NK-92 (cell line): ENCODE measurements around the gene MXI1.
"Not testable (repeated sequence)": the region's sequence is repeated elsewhere in the genome, so short reads cannot be mapped to it uniquely, and the experiment has no call there.

Experiments used
- DNase-seq: peaks from one replicate; lab custom pipeline; 2025; ENCODE audit not compliant: unreplicated experiment; lab: John Stamatoyannopoulos, UW

The MXI1 gene

GRCh38 chr10:110237894-110238480 lies 30.6 kb downstream of the MXI1 start:
- no peak for DNase-seq

- DNase-seq: no peak
These were observed 32.5 kb downstream of the MXI1 start for GRCh38 chr10:110239892-110240291.

GRCh38 chr10:110241407-110241806 lies 34.0 kb downstream of the MXI1 start:
- no peak for DNase-seq

- DNase-seq: no peak
These were observed 34.4 kb downstream of the MXI1 start for GRCh38 chr10:110241841-110242240.

GRCh38 chr10:110242511-110242910 lies 35.1 kb downstream of the MXI1 start:
- DNase-seq: no peak

GRCh38 chr10:110244550-110244949 lies 37.1 kb downstream of the MXI1 start:
- no peak for DNase-seq

GRCh38 chr10:110247833-110248232 lies 40.4 kb downstream of the MXI1 start:
- DNase-seq: not testable (repeated sequence)

- DNase-seq: not testable (repeated sequence)
These were observed 42.1 kb downstream of the MXI1 start for GRCh38 chr10:110249489-110249888.

- DNase-seq: not testable (repeated sequence)
These were observed 44.0 kb downstream of the MXI1 start for GRCh38 chr10:110251392-110251791.

- no peak for DNase-seq
These were observed 44.7 kb downstream of the MXI1 start for GRCh38 chr10:110252151-110252550.

GRCh38 chr10:110254467-110254866 lies 47.1 kb downstream of the MXI1 start:
- DNase-seq: no peak

GRCh38 chr10:110258542-110258941 lies 51.1 kb downstream of the MXI1 start:
- no peak for DNase-seq

GRCh38 chr10:110259317-110259716 lies 51.9 kb downstream of the MXI1 start:
- DNase-seq: no peak

- no peak for DNase-seq
These were observed 53.5 kb downstream of the MXI1 start for GRCh38 chr10:110260746-110261477.

- no peak for DNase-seq
These were observed 55.8 kb downstream of the MXI1 start for GRCh38 chr10:110263164-110263563.

- no peak for DNase-seq
These were observed 58.3 kb downstream of the MXI1 start for GRCh38 chr10:110265573-110266193.

GRCh38 chr10:110267276-110267675 lies 59.9 kb downstream of the MXI1 start:
- DNase-seq: no peak

- no peak for DNase-seq
These were observed 61.0 kb downstream of the MXI1 start for GRCh38 chr10:110268442-110268841.

- DNase-seq: no peak
These were observed 61.6 kb downstream of the MXI1 start for GRCh38 chr10:110268971-110269370.

GRCh38 chr10:110269374-110270318 lies 62.2 kb downstream of the MXI1 start:
- no peak for DNase-seq

- not testable (repeated sequence) for DNase-seq
These were observed 65.6 kb downstream of the MXI1 start for GRCh38 chr10:110272995-110273394.
